Stimulated activated CD4-positive, alpha-beta T cell treated with anti-CD3 and anti-CD28 coated beads, Interleukin-1b, Interleukin-23, amount 100 ng/mL, for 48 hours (primary cell): ENCODE data around the gene MACROD2.

Experiments
- DNase-seq: peaks from one replicate; pipeline ENCODE4 v3.0.0-alpha.2; 2020

Gene MACROD2

GRCh38 chr20:14724036-14724435, 728.7 kb downstream of the MACROD2 start:
- DNase-seq: no peak

- DNase-seq: no peak
Observed at GRCh38 chr20:14724468-14724867, 729.2 kb downstream of the MACROD2 start.

GRCh38 chr20:14726591-14726990, 731.3 kb downstream of the MACROD2 start:
- no peak for DNase-seq

DNA sequence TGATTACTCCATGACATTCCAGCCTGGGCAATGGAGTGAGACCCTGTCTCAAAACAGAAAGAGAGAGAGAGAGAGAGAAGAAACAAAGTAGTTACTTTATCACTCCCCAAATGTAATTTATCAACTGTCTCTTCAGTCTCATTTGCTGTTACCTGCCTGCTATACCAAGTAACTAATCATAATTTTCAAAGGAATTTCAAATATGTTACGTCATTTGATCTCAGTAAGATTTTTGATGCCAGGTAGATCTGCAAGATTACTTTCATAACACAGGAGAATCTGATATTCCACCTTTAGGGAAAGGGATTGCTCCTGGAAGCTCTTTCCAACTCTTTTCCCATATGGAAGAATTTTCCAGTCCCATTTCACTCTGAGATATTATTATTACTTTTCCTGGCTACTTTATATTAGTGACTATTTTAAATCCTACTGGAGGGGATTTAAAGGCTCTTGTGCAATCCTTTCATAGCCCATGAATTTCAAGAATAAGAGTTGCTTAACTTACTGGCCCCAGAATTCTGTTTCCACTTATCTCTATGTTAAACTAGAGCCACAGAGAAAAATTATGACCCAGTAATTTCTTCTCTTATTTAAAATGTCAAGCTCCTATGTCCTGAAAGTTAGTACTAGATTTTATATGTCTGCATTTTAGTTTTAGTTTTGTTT, 732.3 kb downstream of the MACROD2 start:
- no peak for DNase-seq

GRCh38 chr20:14729390-14729789, 734.1 kb downstream of the MACROD2 start:
- DNase-seq: no peak

GRCh38 chr20:14732343-14732742, 737.0 kb downstream of the MACROD2 start:
- no peak for DNase-seq

GRCh38 chr20:14732996-14733395, 737.7 kb downstream of the MACROD2 start:
- DNase-seq: no peak

- DNase-seq: no peak
Observed at GRCh38 chr20:14740380-14740779, 745.1 kb downstream of the MACROD2 start.

- no peak for DNase-seq
Observed at GRCh38 chr20:14741616-14742015, 746.3 kb downstream of the MACROD2 start.

GRCh38 chr20:14744723-14745122, 749.4 kb downstream of the MACROD2 start:
- no peak for DNase-seq

DNA sequence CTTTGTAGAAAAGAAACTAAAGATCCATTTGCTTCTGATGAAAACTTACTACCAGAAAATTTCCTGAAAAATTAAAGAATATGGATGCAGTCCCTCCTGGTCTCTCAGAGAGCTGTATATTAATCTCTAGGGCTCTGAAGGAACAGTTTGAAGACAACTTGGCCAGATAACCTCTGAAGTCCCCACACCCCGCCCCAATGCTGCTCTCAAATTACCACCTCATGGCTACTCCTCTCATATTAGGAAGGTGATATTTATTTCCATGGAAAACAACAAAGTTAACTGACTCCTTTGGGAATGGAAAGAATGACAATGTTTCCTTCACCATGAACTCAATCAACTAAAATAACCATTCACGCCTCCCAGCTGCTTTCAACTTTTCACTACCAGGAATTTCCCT, 750.5 kb downstream of the MACROD2 start:
- no peak for DNase-seq

- DNase-seq: no peak
Observed at GRCh38 chr20:14751191-14751590, 755.9 kb downstream of the MACROD2 start.

DNA sequence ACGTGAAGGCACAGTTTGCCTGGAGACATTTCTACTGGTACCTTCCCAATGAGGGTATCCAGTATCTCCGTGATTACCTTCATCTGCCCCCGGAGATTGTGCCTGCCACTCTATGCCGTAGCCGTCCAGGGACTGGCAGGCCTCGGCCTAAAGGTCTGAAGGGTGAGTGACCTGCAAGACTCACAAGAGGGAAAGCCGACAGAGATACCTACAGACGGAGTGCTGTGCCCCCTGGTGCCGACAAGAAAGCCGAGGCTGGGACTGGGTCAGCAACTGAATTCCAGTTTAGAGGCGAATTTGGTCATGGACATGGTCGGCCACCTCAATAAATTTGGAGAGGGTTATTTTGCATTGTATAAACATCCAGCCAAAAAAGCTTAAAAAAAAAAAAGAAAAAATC, 762.4 kb downstream of the MACROD2 start:
- no peak for DNase-seq

- no peak for DNase-seq
Observed at GRCh38 chr20:14758356-14758755, 763.0 kb downstream of the MACROD2 start.

GRCh38 chr20:14759979-14760378, 764.7 kb downstream of the MACROD2 start:
- DNase-seq: no peak

DNA sequence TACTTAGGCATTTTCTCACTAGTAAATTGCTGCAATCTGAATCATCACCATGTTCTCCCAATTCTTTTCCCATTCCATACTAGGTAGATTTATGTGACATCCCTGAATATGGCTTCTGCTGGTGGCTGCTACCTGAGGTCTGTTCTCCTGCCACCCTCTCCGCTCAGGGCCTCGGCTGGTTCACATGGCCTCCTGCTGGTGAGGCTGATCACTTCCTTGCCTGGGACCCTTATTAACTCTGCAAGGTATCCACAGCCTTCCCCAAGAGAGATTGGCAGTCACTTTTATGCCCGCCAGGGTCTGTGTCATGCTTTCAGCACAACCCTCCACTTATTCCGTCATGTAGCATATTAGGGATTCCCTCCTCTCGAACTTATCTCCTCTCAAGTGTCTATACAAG, 766.6 kb downstream of the MACROD2 start:
- DNase-seq: no peak

DNA sequence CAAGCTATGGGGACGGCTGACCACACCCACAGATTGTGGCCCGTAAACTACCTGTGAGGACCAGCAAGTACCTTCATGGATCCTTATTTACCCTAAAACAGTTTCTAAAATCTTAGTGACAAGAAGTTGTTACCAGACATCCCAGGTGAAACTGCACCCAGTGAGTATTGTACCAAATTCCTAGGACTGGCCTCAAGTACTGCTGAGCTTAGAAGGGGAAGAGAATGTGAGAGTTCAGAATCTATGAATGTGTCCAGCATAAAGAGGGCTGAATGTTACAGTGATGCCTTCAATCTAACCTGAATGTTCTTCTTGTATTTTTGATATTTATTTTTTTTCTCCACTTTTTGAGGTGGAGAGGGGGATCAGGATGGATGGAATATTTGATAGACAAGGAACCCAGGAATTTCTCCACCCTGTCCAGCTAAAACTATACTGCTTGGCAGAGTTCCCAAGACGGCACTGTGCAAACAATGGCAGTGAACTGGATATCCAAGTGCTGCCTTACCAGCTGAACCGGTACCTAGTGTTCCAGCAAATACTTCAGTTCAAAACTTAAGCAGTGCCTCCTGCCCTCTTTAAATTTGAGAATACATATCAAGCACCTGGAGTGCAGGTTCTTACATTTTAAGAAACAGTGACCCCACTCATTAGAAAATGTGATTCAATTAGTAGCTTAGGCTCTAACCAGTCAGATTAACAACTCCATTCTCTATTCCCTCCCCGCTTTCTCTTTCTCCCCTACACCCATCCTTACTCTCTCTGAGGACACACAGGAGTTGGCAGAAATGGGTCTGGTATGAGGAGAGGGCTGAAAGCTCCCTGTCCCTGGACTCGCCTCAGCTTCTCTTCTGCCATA, 769.4 kb downstream of the MACROD2 start:
- DNase-seq: no peak

DNA sequence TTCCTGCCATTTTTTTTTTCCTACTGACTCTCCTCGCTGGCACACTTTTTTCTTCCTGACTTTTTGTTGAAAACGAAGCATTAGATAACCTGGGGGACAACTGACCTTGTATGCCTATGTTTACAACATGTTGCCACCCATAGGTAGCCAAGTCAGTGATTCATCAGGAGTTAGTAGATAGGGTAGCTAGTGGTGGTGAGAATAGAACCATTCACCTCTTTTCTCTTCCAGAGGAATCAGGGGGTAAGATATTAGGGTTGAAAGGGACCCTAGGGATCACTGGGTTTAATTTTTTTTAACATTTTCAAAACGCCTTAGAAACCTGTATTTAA, 770.0 kb downstream of the MACROD2 start:
- no peak for DNase-seq

DNA sequence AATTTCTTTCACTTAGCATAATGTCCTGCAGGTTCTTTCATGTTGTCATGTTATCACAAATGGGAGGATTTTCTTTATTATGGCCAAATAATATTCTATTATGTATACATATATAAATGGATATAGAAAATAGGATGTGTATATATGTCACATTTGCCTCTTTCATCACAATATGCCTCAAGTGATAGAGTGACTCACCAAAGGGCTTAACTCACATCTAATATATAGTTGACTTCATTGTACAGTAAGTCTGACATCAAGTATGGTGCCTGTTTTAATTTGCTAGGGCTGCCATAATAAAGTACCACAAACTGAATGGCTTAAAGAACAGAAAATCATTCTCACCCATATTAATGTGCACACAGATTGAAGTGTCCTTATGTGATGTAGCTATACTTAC, 778.2 kb downstream of the MACROD2 start:
- no peak for DNase-seq

DNA sequence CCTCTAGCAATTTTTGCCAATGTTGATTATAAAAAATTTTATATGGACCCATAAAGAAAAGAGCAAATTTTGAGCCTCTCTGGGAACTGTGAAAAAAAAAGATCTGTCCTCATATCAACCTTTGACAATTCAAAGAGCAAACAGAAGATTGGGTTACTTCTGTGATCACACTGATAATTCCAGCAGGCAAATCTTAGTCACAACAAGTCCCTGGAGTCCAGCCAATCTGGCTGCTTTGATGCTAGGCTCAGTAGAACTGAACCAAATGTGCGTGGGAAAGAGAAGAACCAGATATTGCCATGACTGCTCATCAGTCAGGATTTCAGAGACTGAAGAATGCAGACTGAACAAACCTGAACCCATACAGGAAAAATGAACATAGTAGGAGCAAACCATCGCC, 780.5 kb downstream of the MACROD2 start:
- no peak for DNase-seq

- DNase-seq: no peak
Observed at GRCh38 chr20:14777591-14777990, 782.3 kb downstream of the MACROD2 start.

DNA sequence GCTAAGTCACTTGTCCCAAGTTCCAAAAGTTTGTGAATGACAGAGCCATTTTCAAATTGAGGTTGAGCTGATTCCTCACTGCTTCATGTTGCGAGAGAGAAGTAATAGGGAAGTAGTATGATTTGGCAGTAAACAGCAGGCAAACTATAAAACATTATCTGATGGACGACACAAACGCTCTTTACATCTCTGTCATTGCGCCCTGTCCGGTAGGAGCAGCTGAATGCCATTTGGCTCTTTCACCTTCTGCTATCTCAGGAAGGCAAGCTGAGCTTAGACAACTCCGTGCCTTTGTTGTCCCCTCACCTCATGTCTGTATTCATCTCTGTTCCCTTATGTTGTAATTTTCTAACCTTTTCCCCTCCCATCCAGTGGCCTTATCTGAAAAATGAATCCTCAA, 782.8 kb downstream of the MACROD2 start:
- DNase-seq: no peak

DNA sequence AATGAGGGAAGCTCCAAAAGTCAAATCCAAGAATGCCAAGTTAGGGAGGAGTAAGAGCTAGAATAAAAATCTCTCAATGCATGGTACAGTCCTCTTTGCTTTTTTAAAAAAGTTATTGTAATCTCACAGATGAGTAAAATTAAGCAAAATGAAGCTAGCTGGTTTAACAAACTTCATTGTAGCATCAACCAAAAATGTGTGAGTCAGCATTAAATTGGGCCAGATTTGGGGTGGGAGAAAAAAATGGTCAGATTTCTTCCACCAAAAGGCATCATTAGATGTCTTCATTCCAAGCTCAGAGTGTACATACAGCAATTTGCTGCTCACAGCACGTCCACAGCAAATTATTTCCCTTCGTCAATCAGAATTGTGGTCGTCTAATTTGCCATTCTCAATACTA, 783.6 kb downstream of the MACROD2 start:
- DNase-seq: no peak

- no peak for DNase-seq
Observed at GRCh38 chr20:14780508-14780907, 785.2 kb downstream of the MACROD2 start.

DNA sequence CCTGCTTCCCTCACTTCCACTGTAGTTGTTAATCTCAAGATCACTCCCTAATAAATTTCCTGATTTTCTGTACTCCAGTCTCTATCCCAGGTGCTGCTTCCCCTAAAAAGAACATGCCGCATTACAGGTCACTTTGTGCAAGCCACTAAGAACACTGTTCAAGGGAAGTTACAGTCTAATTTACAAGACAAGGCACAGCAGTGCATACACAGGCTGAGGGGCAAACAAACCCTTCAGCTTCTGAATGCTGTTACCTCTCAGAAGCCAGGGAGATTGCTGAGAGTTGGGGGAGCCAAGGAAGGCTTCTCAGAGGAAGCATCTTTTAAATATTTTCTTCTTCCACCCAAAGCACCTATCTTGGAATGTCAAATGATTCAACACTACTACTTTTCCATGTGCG, 787.4 kb downstream of the MACROD2 start:
- DNase-seq: no peak
